ENCODE measurements around the gene BEX3. TPM values are rescaled to one million over a fixed set of nuclear protein-coding genes. Genes with fewer than 3 reads are reported as not detected.
A peak's percentile ranks its signal among the peaks of the same experiment; 100 is the strongest.
"Not testable (repeated sequence)": the region's sequence is repeated elsewhere in the genome, so short reads cannot be mapped to it uniquely, and the experiment has no call there.

The BEX3 gene
- 100 to 1,000 TPM in 1 of 3 donors, 10 to 100 TPM in 2; 46.8 to 174 (median 89.2) TPM for polyA plus RNA-seq

DNA sequence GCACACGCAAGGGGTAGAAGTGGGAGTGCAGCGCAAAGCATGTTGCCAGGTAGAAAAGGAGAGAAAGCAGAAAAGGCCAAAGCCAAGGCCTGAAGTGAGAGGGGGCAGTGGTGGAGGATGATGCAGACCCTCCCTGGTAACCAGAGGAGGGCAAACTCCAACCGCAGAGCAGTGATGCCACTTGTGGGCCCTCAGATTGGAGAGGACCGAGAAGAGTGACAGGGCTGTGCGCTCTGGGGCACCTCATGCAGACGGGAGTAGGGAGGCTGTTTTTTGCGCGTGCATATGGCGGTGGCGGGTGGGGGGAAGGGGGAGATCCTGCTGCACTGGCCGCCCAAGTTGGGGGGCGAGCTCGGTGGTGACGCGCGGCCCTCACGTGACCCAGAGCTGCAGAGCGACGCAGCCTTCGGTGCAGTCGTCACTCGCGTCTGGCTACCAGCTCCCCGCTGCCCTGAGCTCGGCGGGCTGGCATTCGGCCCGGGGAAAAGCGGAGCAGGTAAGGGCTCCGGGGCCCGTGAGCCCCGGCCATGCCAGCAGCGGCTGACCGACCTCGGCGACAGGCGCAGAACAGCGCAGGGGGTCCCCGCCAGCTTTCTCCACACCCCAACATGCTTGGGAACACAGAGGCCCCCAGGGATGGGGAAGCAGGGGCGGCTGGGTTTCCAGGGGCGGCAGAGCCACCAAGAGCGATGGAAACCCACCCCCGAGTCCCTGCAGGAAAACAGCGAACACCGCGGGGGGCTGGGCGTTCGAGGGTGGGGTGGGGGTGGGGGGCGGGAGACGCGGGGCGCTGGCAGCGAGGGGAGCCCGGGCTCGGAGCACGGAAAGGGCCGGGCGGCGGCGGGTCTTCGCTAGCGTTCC is at the start of gene BEX3:
TSS of gene BEX3 (plus strand) at position 421 of the 861 bp plus-strand sequence. CDS start 984 bp downstream, outside the sequence.
- no peak within 1 kb of the TSS for H3K27ac ChIP-seq (ENCODE audit: low read depth, low read length)
- 4 to 35% (median 11%) methylated on average over 17 to 60 of the region's 62 CpGs for WGBS, 3 donors

DNA sequence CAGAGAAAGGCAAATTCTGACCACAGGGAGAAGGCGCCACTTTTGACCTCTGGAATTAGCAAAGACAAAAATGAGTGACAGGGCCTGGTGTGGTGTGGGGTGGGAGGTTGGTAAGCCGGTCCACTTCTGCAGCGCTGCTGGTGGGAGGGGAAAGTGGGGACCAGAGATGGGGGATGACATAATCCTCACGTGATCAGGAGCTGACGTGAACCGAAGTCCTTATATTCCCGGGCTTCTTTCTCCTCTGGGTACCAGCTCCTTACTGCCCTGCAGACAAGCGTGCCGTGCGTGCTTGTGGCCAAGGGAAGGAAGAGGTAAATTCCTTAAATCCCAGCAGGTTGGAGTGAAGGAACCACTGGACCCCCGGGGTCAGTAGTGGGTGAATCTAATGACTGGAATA is 46.3 kb upstream of the BEX3 start, which contains the start of gene TCEAL7:
TSS of gene TCEAL7 (plus strand) at position 249 of the 400 bp plus-strand sequence. CDS start 1,165 bp downstream, outside the sequence.
- WGBS, 3 donors: 38 to 66% (median 41%) methylated on average over 7 to 11 of the region's 11 CpGs
- no peak within 1 kb of the TSS for H3K27ac ChIP-seq (ENCODE audit: low read depth, low read length)

DNA sequence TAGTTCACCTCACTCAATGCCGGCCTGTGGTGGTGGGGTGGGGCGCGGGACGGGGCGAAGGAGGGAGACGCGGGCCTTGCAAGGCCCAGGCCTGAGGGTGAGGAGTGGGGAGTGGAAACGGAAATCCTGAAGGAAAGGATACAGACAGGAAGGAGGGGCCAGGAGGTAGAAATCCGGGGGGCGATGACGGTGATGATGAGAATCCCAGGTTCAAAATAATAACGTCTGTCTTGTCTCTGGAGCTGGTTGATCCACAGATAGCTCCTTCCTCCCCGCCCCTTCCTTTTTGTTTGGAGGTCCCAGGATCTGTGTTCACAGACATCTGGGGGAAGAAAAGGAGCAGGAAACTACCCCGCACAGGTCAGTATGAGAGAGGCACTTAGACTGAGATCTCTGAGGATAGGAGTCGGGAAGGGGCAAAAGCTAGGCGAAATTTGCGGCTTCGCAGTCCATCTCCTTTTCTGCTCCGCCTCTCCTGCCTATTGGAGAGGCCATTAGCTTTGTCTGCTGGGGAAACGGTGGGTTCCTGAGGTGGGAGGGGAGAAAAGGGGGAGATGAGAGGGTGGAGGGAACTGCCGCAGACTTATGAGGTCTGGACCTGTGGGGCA is 45.6 kb upstream of the BEX3 start:
- no peak overlapping the region for H3K27ac ChIP-seq (ENCODE audit: low read depth, low read length)
- 30 to 48% (median 31%) methylated on average over 17 to 21 of the region's 21 CpGs for WGBS, 3 donors

GRCh38 chrX:103338663-103339062 is 37.7 kb upstream of the BEX3 start:
- WGBS, 3 donors: 35 to 70% (median 48%) methylated on average over 3 of the region's 3 CpGs
- H3K27ac ChIP-seq (ENCODE audit: low read depth, low read length): no peak overlapping the region

- WGBS, 3 donors: 3 to 22% (median 3%) methylated on average over 2 of the region's 2 CpGs
- H3K27ac ChIP-seq (ENCODE audit: low read depth, low read length): no peak overlapping the region
These were observed 33.2 kb upstream of the BEX3 start for GRCh38 chrX:103343105-103343504.

GRCh38 chrX:103344606-103345005 is 31.7 kb upstream of the BEX3 start:
- WGBS, 3 donors: 39 to 79% (median 53%) methylated on average over 2 of the region's 2 CpGs
- H3K27ac ChIP-seq (ENCODE audit: low read depth, low read length): no peak overlapping the region

DNA sequence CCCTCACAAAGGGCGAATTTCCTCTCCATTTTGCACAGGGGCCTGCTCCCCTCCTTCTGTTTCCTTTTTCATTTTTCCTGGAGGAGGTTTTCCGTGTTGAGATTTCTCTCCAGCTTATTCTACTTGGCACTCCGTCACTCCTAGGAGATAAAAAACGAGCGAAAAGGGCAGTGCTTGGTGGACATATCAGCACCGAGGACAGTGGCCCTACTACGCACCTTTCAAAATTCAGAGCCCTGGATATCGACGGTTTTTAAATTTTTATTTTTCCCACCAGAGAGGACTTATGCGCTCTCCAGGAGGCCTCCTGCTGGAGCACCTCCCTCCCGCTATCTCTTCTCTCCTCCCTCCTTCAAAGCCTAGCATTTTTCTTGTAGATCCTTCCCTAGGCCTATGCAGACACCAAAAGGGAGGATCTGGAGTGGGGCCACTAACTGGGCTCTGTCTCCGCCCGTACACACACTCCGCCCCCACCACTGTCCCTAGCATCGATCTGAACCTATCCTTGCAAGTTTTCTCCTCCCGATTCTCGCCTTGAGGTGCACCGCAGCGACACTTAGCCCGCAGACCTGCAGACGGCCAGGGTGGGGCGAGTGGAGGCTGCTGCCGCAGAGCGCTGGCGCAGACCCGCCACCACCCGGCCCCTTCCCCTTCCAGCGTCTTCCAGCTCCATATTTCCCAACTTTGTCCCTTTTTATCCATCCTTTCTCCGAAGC is 28.5 kb upstream of the BEX3 start:
- 54 to 69% (median 56%) methylated on average over 20 to 29 of the region's 29 CpGs for WGBS, 3 donors
- H3K27ac ChIP-seq (ENCODE audit: low read depth, low read length): no peak overlapping the region

DNA sequence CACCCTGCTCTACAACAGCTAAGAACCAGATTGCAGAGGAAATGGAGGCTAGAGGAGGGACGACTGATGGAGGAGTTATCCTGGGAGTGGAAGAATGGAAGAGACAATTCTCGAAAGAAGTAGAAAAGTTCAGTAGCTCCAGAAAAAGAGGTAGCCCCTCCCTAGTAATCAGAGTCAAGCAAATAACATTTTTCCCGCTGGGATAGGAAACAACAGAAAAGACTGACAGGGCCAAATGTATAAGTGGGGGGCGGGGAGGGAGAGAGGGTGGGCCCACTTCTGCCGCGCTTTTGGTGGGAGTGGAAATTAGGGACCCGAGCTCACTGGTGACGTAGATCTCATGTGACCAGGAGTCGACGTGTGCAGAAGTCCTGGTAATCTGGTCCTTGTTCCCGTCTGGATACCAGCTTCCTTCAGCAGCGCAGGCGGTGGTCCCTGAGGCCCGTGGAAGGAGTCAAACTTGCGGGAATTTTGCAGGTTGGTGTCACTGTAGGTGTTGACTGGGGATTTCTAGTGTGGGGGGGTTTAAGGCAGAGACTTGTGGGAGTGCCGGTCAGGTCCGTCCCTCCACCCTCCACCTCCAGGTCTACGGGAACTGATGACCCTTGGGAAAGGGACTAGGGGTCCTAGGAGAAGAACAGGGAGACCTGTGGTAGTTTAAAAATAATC is 20.1 kb upstream of the BEX3 start, which contains the start of gene TCEAL9:
TSS of gene TCEAL9 (plus strand) at position 377 of the 669 bp plus-strand sequence. CDS start 1,179 bp downstream, outside the sequence.
- peak within 1 kb of the TSS; percentile 66 for H3K27ac ChIP-seq (ENCODE audit: low read depth, low read length)
- WGBS, 3 donors: 0 to 29% (median 1%) methylated on average over 18 of the region's 18 CpGs

DNA sequence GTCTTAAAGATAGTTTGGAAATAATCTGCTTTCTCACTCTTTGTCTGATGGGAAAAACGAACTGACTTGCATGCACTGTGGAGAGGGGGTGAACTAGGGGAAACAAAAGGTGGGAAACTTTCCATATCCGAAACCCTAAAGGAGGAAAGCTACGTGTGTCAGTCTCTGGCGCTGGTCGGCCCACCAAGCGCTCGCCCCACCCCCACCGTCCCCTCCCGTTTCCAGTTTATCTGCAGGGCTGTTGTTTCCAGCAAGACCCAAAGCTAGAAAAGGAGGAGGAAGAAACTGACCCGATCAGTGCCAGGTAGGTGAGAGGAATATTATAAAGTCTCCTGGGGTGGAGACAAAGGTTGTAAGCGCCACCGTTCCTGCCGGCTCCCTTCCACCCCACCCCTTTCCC is 19.5 kb upstream of the BEX3 start:
- WGBS, 3 donors: 1 to 14% (median 1%) methylated on average over 11 to 13 of the region's 13 CpGs
- H3K27ac ChIP-seq (ENCODE audit: low read depth, low read length): peak overlapping the region; percentile 66

DNA sequence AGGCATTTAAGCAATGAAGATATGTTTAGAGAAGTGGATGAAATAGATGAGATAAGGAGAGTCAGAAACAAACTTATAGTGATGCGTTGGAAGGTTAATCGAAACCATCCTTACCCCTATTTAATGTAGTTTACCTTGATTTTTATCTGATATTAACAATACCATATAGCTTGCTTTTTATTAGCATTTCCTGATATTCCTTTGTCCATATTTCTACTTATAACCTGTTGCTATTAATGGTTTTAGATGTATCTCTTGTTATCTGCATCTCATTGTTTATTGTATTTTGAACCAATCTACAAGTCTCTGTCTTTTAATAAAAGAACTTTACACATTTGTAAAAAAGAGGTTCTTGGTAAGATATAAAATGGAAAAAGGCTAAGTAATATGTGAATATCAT is 18.5 kb upstream of the BEX3 start:
- no peak overlapping the region for H3K27ac ChIP-seq (ENCODE audit: low read depth, low read length)
- 87 to 91% (median 91%) methylated on average over 2 of the region's 2 CpGs for WGBS, 3 donors

GRCh38 chrX:103359605-103360004 is 16.7 kb upstream of the BEX3 start:
- not testable (repeated sequence) for H3K27ac ChIP-seq (ENCODE audit: low read depth, low read length)
- 87 to 91% (median 89%) methylated on average over 3 of the region's 3 CpGs for WGBS, 3 donors

GRCh38 chrX:103360092-103360491 is 16.2 kb upstream of the BEX3 start:
- 70 to 100% (median 75%) methylated on average over 2 of the region's 2 CpGs for WGBS, 3 donors
- no peak overlapping the region for H3K27ac ChIP-seq (ENCODE audit: low read depth, low read length)

DNA sequence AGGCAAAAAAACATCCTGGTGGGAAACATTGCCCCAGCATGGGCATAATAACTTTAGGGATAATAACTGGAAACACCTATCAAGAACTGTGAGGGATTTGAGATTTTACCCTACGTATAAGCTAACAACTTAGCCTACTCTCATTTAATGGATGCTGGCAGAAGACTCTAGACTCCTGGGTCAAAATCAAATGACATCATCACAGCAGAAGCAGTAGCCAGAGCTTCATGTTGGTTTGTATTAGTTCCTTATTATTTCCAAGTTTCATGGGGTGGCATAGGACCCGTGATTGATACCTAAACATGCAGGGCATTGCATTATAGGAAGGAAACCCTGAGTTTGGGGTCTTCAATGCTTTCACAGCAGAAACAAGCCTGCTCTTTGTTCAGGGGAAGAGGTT is 15.4 kb upstream of the BEX3 start:
- H3K27ac ChIP-seq (ENCODE audit: low read depth, low read length): no peak overlapping the region
- 45 to 56% (median 50%) methylated on average over 2 of the region's 2 CpGs for WGBS, 3 donors

GRCh38 chrX:103361798-103362197 is 14.5 kb upstream of the BEX3 start:
- no peak overlapping the region for H3K27ac ChIP-seq (ENCODE audit: low read depth, low read length)
- WGBS, 3 donors: 31 to 57% (median 32%) methylated on average over 1 of the region's 1 CpG

- 24 to 65% (median 37%) methylated on average over 1 of the region's 1 CpG for WGBS, 3 donors
- H3K27ac ChIP-seq (ENCODE audit: low read depth, low read length): no peak overlapping the region
These were observed 13.9 kb upstream of the BEX3 start for GRCh38 chrX:103362474-103362873.

- 87 to 92% (median 88%) methylated on average over 2 of the region's 2 CpGs for WGBS, 3 donors
- no peak overlapping the region for H3K27ac ChIP-seq (ENCODE audit: low read depth, low read length)
These were observed 13.3 kb upstream of the BEX3 start for GRCh38 chrX:103363046-103363445.

DNA sequence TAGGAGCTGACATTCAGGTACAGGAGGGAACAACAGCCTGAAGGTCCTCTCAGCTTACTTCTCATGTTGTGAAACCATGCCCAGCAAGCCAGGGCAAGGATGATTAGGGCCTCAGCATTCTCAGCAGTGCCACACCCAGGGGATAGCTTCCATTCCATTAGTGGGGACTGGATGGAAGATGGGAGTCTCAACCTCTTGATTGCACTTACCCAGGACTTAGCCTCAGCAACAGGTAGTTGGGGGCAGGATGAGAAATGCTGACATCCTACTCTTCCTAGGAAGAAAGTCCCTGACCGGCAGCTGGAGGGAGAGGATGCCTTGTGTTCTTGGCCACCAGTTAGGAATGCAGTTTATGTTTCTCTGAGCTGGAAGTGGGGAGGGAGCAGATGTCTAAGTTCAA is 8.8 kb upstream of the BEX3 start:
- 61 to 70% (median 69%) methylated on average over 1 of the region's 1 CpG for WGBS, 3 donors
- H3K27ac ChIP-seq (ENCODE audit: low read depth, low read length): no peak overlapping the region

GRCh38 chrX:103369479-103369878 is 6.9 kb upstream of the BEX3 start:
- no peak overlapping the region for H3K27ac ChIP-seq (ENCODE audit: low read depth, low read length)
